ENCODE measurements around the gene CAPN3.

Gene CAPN3

GRCh38 chr15:42324308-42324707 is 35.0 kb upstream of the CAPN3 start:
- Histone ChIP-seq H3K9ac (ENCODE audit: low read length) (no peak overlapping the region), H3K4me3 (ENCODE audit: low read length) (no peak overlapping the region), H3K23ac (ENCODE audit: low read length) (no peak overlapping the region), H3K4ac (ENCODE audit: low read depth, low read length) (no peak overlapping the region), H3K36me3 (ENCODE audit: control insufficient read depth, insufficient read depth, low read length) (no peaks in the 10 kb centered on the region), H2BK5ac (ENCODE audit: low read length) (no peak overlapping the region), H2BK120ac (ENCODE audit: low read depth, low read length) (no peak overlapping the region), H3K27ac (ENCODE audit: low read depth, low read length) (no peak overlapping the region), H2AK5ac (ENCODE audit: low read length) (no peak overlapping the region), H3K56ac (ENCODE audit: low read length) (no peak overlapping the region), H3K27me3 (ENCODE audit: insufficient read depth, low read length, poor library complexity) (no peaks in the 10 kb centered on the region), H2BK15ac (replicated peaks; ENCODE audit: low read depth) (no peak overlapping the region), H3K4me2 (ENCODE audit: low read length) (no peak overlapping the region), H3K18ac (ENCODE audit: low read length) (no peak overlapping the region), H3K79me2 (ENCODE audit: control insufficient read depth, insufficient read depth, low read length) (no peaks in the 10 kb centered on the region), H4K5ac (ENCODE audit: low read length) (no peak overlapping the region), H4K8ac (ENCODE audit: low read depth, low read length) (no peak overlapping the region), H3K79me1 (ENCODE audit: low read length) (no peaks in the 10 kb centered on the region), H3K4me1 (ENCODE audit: control insufficient read depth, low read depth, low read length) (no peaks in the 10 kb centered on the region)
- WGBS (ENCODE audit: extremely low coverage, insufficient coverage, low lambda C conversion rate): no CpG with 5 or more reads among the region's 4 CpGs
- DNase-seq: no peak

- no peak overlapping the region for H4K8ac ChIP-seq (ENCODE audit: low read depth, low read length)
- no peak overlapping the region for H2AK5ac ChIP-seq (ENCODE audit: low read length)
- H3K9ac ChIP-seq (ENCODE audit: low read length): no peak overlapping the region
- no peaks in the 10 kb centered on the region for H3K79me1 ChIP-seq (ENCODE audit: low read length)
- H3K4me3 ChIP-seq (ENCODE audit: low read length): no peak overlapping the region
- no peak for DNase-seq
- H2BK15ac ChIP-seq (replicated peaks; ENCODE audit: low read depth): no peak overlapping the region
- H3K27ac ChIP-seq (ENCODE audit: low read depth, low read length): no peak overlapping the region
- H2BK120ac ChIP-seq (ENCODE audit: low read depth, low read length): no peak overlapping the region
- H3K79me2 ChIP-seq (ENCODE audit: control insufficient read depth, insufficient read depth, low read length): no peaks in the 10 kb centered on the region
- H3K36me3 ChIP-seq (ENCODE audit: control insufficient read depth, insufficient read depth, low read length): no peaks in the 10 kb centered on the region
- no peaks in the 10 kb centered on the region for H3K27me3 ChIP-seq (ENCODE audit: insufficient read depth, low read length, poor library complexity)
- H2BK5ac ChIP-seq (ENCODE audit: low read length): no peak overlapping the region
- H3K56ac ChIP-seq (ENCODE audit: low read length): no peak overlapping the region
- H3K23ac ChIP-seq (ENCODE audit: low read length): no peak overlapping the region
- H4K5ac ChIP-seq (ENCODE audit: low read length): no peak overlapping the region
- no peak overlapping the region for H3K4me2 ChIP-seq (ENCODE audit: low read length)
- H3K4ac ChIP-seq (ENCODE audit: low read depth, low read length): no peak overlapping the region
- no peaks in the 10 kb centered on the region for H3K4me1 ChIP-seq (ENCODE audit: control insufficient read depth, low read depth, low read length)
- WGBS (ENCODE audit: extremely low coverage, insufficient coverage, low lambda C conversion rate): no CpG with 5 or more reads among the region's 2 CpGs
- H3K18ac ChIP-seq (ENCODE audit: low read length): no peak overlapping the region
Measured at GRCh38 chr15:42329161-42329560, 30.1 kb upstream of the CAPN3 start.

GRCh38 chr15:42329992-42330391 is 29.3 kb upstream of the CAPN3 start:
- Histone ChIP-seq H3K18ac (ENCODE audit: low read length) (no peak overlapping the region), H4K5ac (ENCODE audit: low read length) (no peak overlapping the region)
- WGBS (ENCODE audit: extremely low coverage, insufficient coverage, low lambda C conversion rate): no CpG with 5 or more reads among the region's 2 CpGs

GRCh38 chr15:42331235-42331634 is 28.1 kb upstream of the CAPN3 start:
- no CpG with 5 or more reads among the region's 3 CpGs for WGBS (ENCODE audit: extremely low coverage, insufficient coverage, low lambda C conversion rate)

More at GRCh38 chr15:42329992-42330391, 29.3 kb upstream of the CAPN3 start:
- no peak overlapping the region for H2AK5ac ChIP-seq (ENCODE audit: low read length)
- no peak overlapping the region for H3K9ac ChIP-seq (ENCODE audit: low read length)
- H3K27ac ChIP-seq (ENCODE audit: low read depth, low read length): no peak overlapping the region
- H2BK5ac ChIP-seq (ENCODE audit: low read length): no peak overlapping the region
- H3K27me3 ChIP-seq (ENCODE audit: insufficient read depth, low read length, poor library complexity): no peaks in the 10 kb centered on the region
- no peaks in the 10 kb centered on the region for H3K79me2 ChIP-seq (ENCODE audit: control insufficient read depth, insufficient read depth, low read length)
- H3K4me2 ChIP-seq (ENCODE audit: low read length): no peak overlapping the region
- H4K8ac ChIP-seq (ENCODE audit: low read depth, low read length): no peak overlapping the region
- no peak overlapping the region for H2BK15ac ChIP-seq (replicated peaks; ENCODE audit: low read depth)
- H3K4me3 ChIP-seq (ENCODE audit: low read length): no peak overlapping the region
- H3K79me1 ChIP-seq (ENCODE audit: low read length): no peaks in the 10 kb centered on the region
- H3K36me3 ChIP-seq (ENCODE audit: control insufficient read depth, insufficient read depth, low read length): no peaks in the 10 kb centered on the region
- no peak overlapping the region for H2BK120ac ChIP-seq (ENCODE audit: low read depth, low read length)
- DNase-seq: no peak
- H3K56ac ChIP-seq (ENCODE audit: low read length): no peak overlapping the region
- no peak overlapping the region for H3K4ac ChIP-seq (ENCODE audit: low read depth, low read length)
- no peak overlapping the region for H3K23ac ChIP-seq (ENCODE audit: low read length)
- H3K4me1 ChIP-seq (ENCODE audit: control insufficient read depth, low read depth, low read length): no peaks in the 10 kb centered on the region

GRCh38 chr15:42332331-42332730 is 27.0 kb upstream of the CAPN3 start:
- no peaks in the 10 kb centered on the region for H3K79me1 ChIP-seq (ENCODE audit: low read length)
- no peaks in the 10 kb centered on the region for H3K4me1 ChIP-seq (ENCODE audit: control insufficient read depth, low read depth, low read length)
- H3K4ac ChIP-seq (ENCODE audit: low read depth, low read length): no peak overlapping the region
- H4K8ac ChIP-seq (ENCODE audit: low read depth, low read length): no peak overlapping the region
- H3K4me2 ChIP-seq (ENCODE audit: low read length): no peak overlapping the region
- no peak overlapping the region for H2BK5ac ChIP-seq (ENCODE audit: low read length)
- H3K27me3 ChIP-seq (ENCODE audit: insufficient read depth, low read length, poor library complexity): no peaks in the 10 kb centered on the region
- no peaks in the 10 kb centered on the region for H3K36me3 ChIP-seq (ENCODE audit: control insufficient read depth, insufficient read depth, low read length)
- no peak overlapping the region for H3K4me3 ChIP-seq (ENCODE audit: low read length)
- H3K27ac ChIP-seq (ENCODE audit: low read depth, low read length): no peak overlapping the region
- WGBS (ENCODE audit: extremely low coverage, insufficient coverage, low lambda C conversion rate): no CpG with 5 or more reads among the region's 4 CpGs
- no peak overlapping the region for H3K18ac ChIP-seq (ENCODE audit: low read length)
- no peak overlapping the region for H3K56ac ChIP-seq (ENCODE audit: low read length)
- DNase-seq: no peak
- no peak overlapping the region for H3K9ac ChIP-seq (ENCODE audit: low read length)
- H2AK5ac ChIP-seq (ENCODE audit: low read length): no peak overlapping the region
- H4K5ac ChIP-seq (ENCODE audit: low read length): no peak overlapping the region
- no peak overlapping the region for H2BK15ac ChIP-seq (replicated peaks; ENCODE audit: low read depth)
- no peaks in the 10 kb centered on the region for H3K79me2 ChIP-seq (ENCODE audit: control insufficient read depth, insufficient read depth, low read length)
- no peak overlapping the region for H3K23ac ChIP-seq (ENCODE audit: low read length)
- H2BK120ac ChIP-seq (ENCODE audit: low read depth, low read length): no peak overlapping the region

More at GRCh38 chr15:42331235-42331634, 28.1 kb upstream of the CAPN3 start:
- Histone ChIP-seq H3K4me1 (ENCODE audit: control insufficient read depth, low read depth, low read length) (no peaks in the 10 kb centered on the region), H2BK15ac (replicated peaks; ENCODE audit: low read depth) (no peak overlapping the region), H3K4me2 (ENCODE audit: low read length) (no peak overlapping the region), H3K56ac (ENCODE audit: low read length) (no peak overlapping the region), H3K9ac (ENCODE audit: low read length) (no peak overlapping the region), H2BK5ac (ENCODE audit: low read length) (no peak overlapping the region), H3K79me2 (ENCODE audit: control insufficient read depth, insufficient read depth, low read length) (no peaks in the 10 kb centered on the region), H3K79me1 (ENCODE audit: low read length) (no peaks in the 10 kb centered on the region), H3K36me3 (ENCODE audit: control insufficient read depth, insufficient read depth, low read length) (no peaks in the 10 kb centered on the region), H2AK5ac (ENCODE audit: low read length) (no peak overlapping the region), H2BK120ac (ENCODE audit: low read depth, low read length) (no peak overlapping the region), H3K27ac (ENCODE audit: low read depth, low read length) (no peak overlapping the region), H4K5ac (ENCODE audit: low read length) (no peak overlapping the region), H3K23ac (ENCODE audit: low read length) (no peak overlapping the region), H3K27me3 (ENCODE audit: insufficient read depth, low read length, poor library complexity) (no peaks in the 10 kb centered on the region), H4K8ac (ENCODE audit: low read depth, low read length) (no peak overlapping the region), H3K4ac (ENCODE audit: low read depth, low read length) (no peak overlapping the region), H3K18ac (ENCODE audit: low read length) (no peak overlapping the region), H3K4me3 (ENCODE audit: low read length) (no peak overlapping the region)
- DNase-seq: no peak

GRCh38 chr15:42335074-42335473 is 24.2 kb upstream of the CAPN3 start:
- Histone ChIP-seq H3K9ac (ENCODE audit: low read length) (no peak overlapping the region), H3K36me3 (ENCODE audit: control insufficient read depth, insufficient read depth, low read length) (no peaks in the 10 kb centered on the region), H2BK15ac (replicated peaks; ENCODE audit: low read depth) (no peak overlapping the region), H3K18ac (ENCODE audit: low read length) (no peak overlapping the region), H3K4ac (ENCODE audit: low read depth, low read length) (no peak overlapping the region), H3K23ac (ENCODE audit: low read length) (no peak overlapping the region), H4K8ac (ENCODE audit: low read depth, low read length) (no peak overlapping the region), H3K56ac (ENCODE audit: low read length) (no peak overlapping the region), H3K27ac (ENCODE audit: low read depth, low read length) (no peak overlapping the region), H2BK120ac (ENCODE audit: low read depth, low read length) (no peak overlapping the region), H3K4me1 (ENCODE audit: control insufficient read depth, low read depth, low read length) (peaks cover 2% of the 10 kb centered on the region), H2BK5ac (ENCODE audit: low read length) (no peak overlapping the region), H2AK5ac (ENCODE audit: low read length) (no peak overlapping the region), H3K79me1 (ENCODE audit: low read length) (no peaks in the 10 kb centered on the region), H3K4me2 (ENCODE audit: low read length) (no peak overlapping the region), H3K4me3 (ENCODE audit: low read length) (no peak overlapping the region), H4K5ac (ENCODE audit: low read length) (no peak overlapping the region), H3K27me3 (ENCODE audit: insufficient read depth, low read length, poor library complexity) (no peaks in the 10 kb centered on the region), H3K79me2 (ENCODE audit: control insufficient read depth, insufficient read depth, low read length) (no peaks in the 10 kb centered on the region)
- WGBS (ENCODE audit: extremely low coverage, insufficient coverage, low lambda C conversion rate): no CpG with 5 or more reads among the region's 2 CpGs
- DNase-seq: no peak
